GM12891 (cell line): ENCODE data around the gene CHRNA3.

ENCODE experiments used
- PAX5 ChIP-seq: IDR thresholded peaks from 2 replicates; pipeline ENCODE4 v1.6.1; 2011; ENCODE audit warnings: low read length, moderate library complexity, mild to moderate bottlenecking; ENCODE audit not compliant: insufficient read depth, severe bottlenecking
- POLR2A ChIP-seq: IDR thresholded peaks from 2 replicates; pipeline ENCODE4 v1.6.1; 2011; ENCODE audit warnings: low read depth, low read length, control low read depth
- POLR2AphosphoS5 ChIP-seq: IDR thresholded peaks from 2 replicates; pipeline ENCODE4 v1.6.1; 2011; ENCODE audit warnings: low read depth, low read length, control low read depth
- POU2F2 ChIP-seq: IDR thresholded peaks from 2 replicates; pipeline ENCODE4 v1.6.1; 2011; ENCODE audit warnings: low read depth, mild to moderate bottlenecking, control low read depth, low read length, moderate library complexity
- SPI1 ChIP-seq: IDR thresholded peaks from 2 replicates; pipeline ENCODE4 v1.6.1; 2011; ENCODE audit warnings: low read depth, low read length, control low read depth
- TAF1 ChIP-seq: IDR thresholded peaks from 2 replicates; pipeline ENCODE4 v1.6.1; 2011; ENCODE audit warnings: low read depth, low read length, control low read depth

GRCh38 chr15:78630886-78631633 lies 10.3 kb upstream of the CHRNA3 start:
- TF ChIP-seq POLR2A (no peak), TAF1 (no peak), POLR2AphosphoS5 (no peak), PAX5 (no peak), POU2F2 (no peak), SPI1 (no peak)
